GM12878 (cell line): Measurements from ENCODE around the gene LRRIQ1. TPM values are rescaled to one million over a fixed set of nuclear protein-coding genes. Genes with fewer than 3 reads are reported as not detected.

ENCODE experiments used
- ATAC-seq: fragments of 200-7000 bp; cut with Tn5 transposase; 3 replicates; pipeline ENCODE4 v1.9.1; 2020; ENCODE audit warnings: mild to moderate bottlenecking, moderate library complexity
- BruUV-seq: library from RNA; stranded (reverse); fragments of 400-500 nt; replicated peaks from 2 replicates; lab custom pipeline; 2021; lab: Mats Ljungman, UMichigan
- CTCF ChIA-PET: fragments of 300-600 bp; sonication (Branson Sonifier 250); formaldehyde crosslinking; extraction: SDS; loops from one replicate; lab custom pipeline; 2021; ENCODE audit warnings: inconsistent platforms; lab: Yijun Ruan, JAX
- POLR2A ChIA-PET: fragments of 350-600 bp; formaldehyde crosslinking; extraction: SDS; loops from one replicate; lab custom pipeline; 2021; ENCODE audit warnings: inconsistent platforms; lab: Charles Lee
- RAD21 ChIA-PET: fragments of 300-600 bp; sonication (Branson Sonifier 250); formaldehyde crosslinking; loops from one replicate; lab custom pipeline; 2023; ENCODE audit warnings: antibody characterized with exemption; ENCODE audit not compliant: unreplicated experiment; lab: Charles Lee
- SMC1A ChIA-PET: fragments of 300-600 bp; sonication (Branson Sonifier 250); formaldehyde crosslinking; loops from one replicate; lab custom pipeline; 2023; ENCODE audit not compliant: unreplicated experiment, uncharacterized antibody; lab: Charles Lee
- DNase-seq: peaks from one replicate; pipeline ENCODE4 v3.0.0-alpha.2; 2011; ENCODE audit warnings: low read depth, low spot score
- FAIRE-seq: peaks from 3 replicates; lab custom pipeline; 2011; peaks lifted over from hg19 to GRCh38; lab: Jason Lieb, UNC
- H2AFZ ChIP-seq: 2 replicates; pipeline ENCODE4 v1.6.0; 2011; ENCODE audit warnings: low read depth, low read length, control low read depth; ENCODE audit not compliant: control insufficient read depth
- H3K27ac ChIP-seq: 2 replicates; pipeline ENCODE4 v1.5.1; 2011; ENCODE audit warnings: control low read depth; ENCODE audit not compliant: control insufficient read depth, insufficient read depth
- H3K27me3 ChIP-seq, 2 experiments: replicated peaks in 1 of 2; 2 replicates each; pipeline versions ENCODE4 v1.6.0 to v1.6.1; 2011; ENCODE audit warnings: low read length in 1 of 2; ENCODE audit not compliant: control insufficient read depth in 2 of 2, insufficient read depth in 2 of 2
- H3K36me3 ChIP-seq, 2 experiments: 2 replicates each; pipeline ENCODE4 v1.5.1; 2011; ENCODE audit warnings: low read length in 1 of 2; ENCODE audit not compliant: control insufficient read depth in 2 of 2, insufficient read depth in 2 of 2
- H3K4me1 ChIP-seq: 2 replicates; pipeline ENCODE4 v1.6.1; 2011; ENCODE audit warnings: mild to moderate bottlenecking, low read length, moderate library complexity, mixed read lengths; ENCODE audit not compliant: control insufficient read depth, insufficient read depth
- H3K4me2 ChIP-seq: 2 replicates; pipeline ENCODE4 v1.6.0; 2011; ENCODE audit warnings: control low read depth; ENCODE audit not compliant: control insufficient read depth, insufficient read depth
- H3K4me3 ChIP-seq: fragments of 200-600 bp; sonication (generic); 2 replicates; pipeline ENCODE4 v1.5.1; 2016
- H3K79me2 ChIP-seq: 2 replicates; pipeline ENCODE4 v1.6.0; 2011; ENCODE audit warnings: low read length; ENCODE audit not compliant: control insufficient read depth, insufficient read depth
- H3K9ac ChIP-seq: 2 replicates; pipeline ENCODE4 v1.8.0; 2011; ENCODE audit warnings: low read length, control low read depth, mixed read lengths; ENCODE audit not compliant: control insufficient read depth, insufficient read depth
- H3K9me3 ChIP-seq: replicated peaks from 3 replicates; pipeline ENCODE4 v1.5.1; 2011; ENCODE audit warnings: mild to moderate bottlenecking, low read length; ENCODE audit not compliant: control insufficient read depth, insufficient read depth
- H4K20me1 ChIP-seq: 2 replicates; pipeline ENCODE4 v1.6.0; 2011; ENCODE audit not compliant: control insufficient read depth, insufficient read depth
- BCL11A ChIP-seq: IDR thresholded peaks from 2 replicates; pipeline ENCODE4 v1.6.1; 2011; ENCODE audit warnings: low read depth, low read length
- BHLHE40 ChIP-seq, 2 experiments: fragments of 450-650 bp in 1 of 2; IDR thresholded peaks; 2 replicates each; pipeline ENCODE4 v1.6.1; 2011 to 2017; ENCODE audit warnings: low read depth in 2 of 2, borderline replicate concordance in 1 of 2, improper control_type of control experiment in 1 of 2, low read length in 1 of 2, mild to moderate bottlenecking in 1 of 2
- BRCA1 ChIP-seq: IDR thresholded peaks from 2 replicates; pipeline ENCODE4 v1.6.1; 2011; ENCODE audit warnings: low read depth, low read length, improper control_type of control experiment
- CREB1 ChIP-seq: IDR thresholded peaks from 2 replicates; pipeline ENCODE4 v1.6.1; 2012; ENCODE audit warnings: low read depth, mild to moderate bottlenecking, inconsistent platforms
- CTCF ChIP-seq, 3 experiments: IDR thresholded peaks in 2 of 3; conservative IDR thresholded peaks in 1 of 3; 2 replicates each; pipeline ENCODE4 v1.5.1; 2011; ENCODE audit warnings: low read depth in 3 of 3, low read length in 3 of 3, mild to moderate bottlenecking in 3 of 3, control low read depth in 2 of 3, moderate library complexity in 2 of 3, inconsistent platforms in 1 of 3, mixed read lengths in 1 of 3; ENCODE audit not compliant: control insufficient read depth in 2 of 3, insufficient read depth in 1 of 3; ENCODE audit errors: extremely low read depth in 1 of 3
- DPF2 ChIP-seq: fragments of 450-650 bp; IDR thresholded peaks from 2 replicates; pipeline ENCODE4 v1.6.1; 2017; ENCODE audit warnings: mild to moderate bottlenecking
- IRF3 ChIP-seq: fragments of 450-650 bp; IDR thresholded peaks from 2 replicates; pipeline ENCODE4 v1.6.1; 2014; ENCODE audit warnings: mild to moderate bottlenecking
- KAT2A ChIP-seq: conservative IDR thresholded peaks from 2 replicates; pipeline ENCODE4 v1.6.1; 2011; ENCODE audit warnings: low read depth, low read length; ENCODE audit not compliant: control insufficient read depth
- NFYB ChIP-seq: IDR thresholded peaks from 2 replicates; pipeline ENCODE4 v1.6.1; 2011; ENCODE audit warnings: low read depth, mild to moderate bottlenecking, low read length, improper control_type of control experiment, moderate library complexity; ENCODE audit not compliant: insufficient read depth
- PAX8 ChIP-seq: fragments of 450-650 bp; IDR thresholded peaks from 2 replicates; pipeline ENCODE4 v1.6.1; 2017; ENCODE audit warnings: mild to moderate bottlenecking, moderate library complexity
- RAD21 ChIP-seq: IDR thresholded peaks from 2 replicates; pipeline ENCODE4 v1.6.1; 2011; ENCODE audit warnings: mild to moderate bottlenecking, low read depth, low read length, moderate library complexity; ENCODE audit not compliant: insufficient read depth
- RAD51 ChIP-seq: fragments of 450-650 bp; IDR thresholded peaks from 2 replicates; pipeline ENCODE4 v1.6.1; 2016; ENCODE audit warnings: moderate library complexity, mild to moderate bottlenecking, inconsistent platforms
- SP1 ChIP-seq: IDR thresholded peaks from one replicate; pipeline ENCODE4 v1.6.1; 2011; ENCODE audit warnings: low read depth, low read length
- YBX1 ChIP-seq: fragments of 450-650 bp; IDR thresholded peaks from 2 replicates; pipeline ENCODE4 v1.6.1; 2016; ENCODE audit warnings: antibody characterized with exemption
- ZBED1 ChIP-seq: IDR thresholded peaks from 2 replicates; pipeline ENCODE4 v1.6.1; 2016; ENCODE audit warnings: borderline replicate concordance
- ZNF217 ChIP-seq: fragments of 450-650 bp; IDR thresholded peaks from 2 replicates; pipeline ENCODE4 v1.6.1; 2017; ENCODE audit warnings: antibody characterized with exemption, mild to moderate bottlenecking
- WGBS: methylation state at CpG from one replicate; pipeline ENCODE4 v1.1.6; 2016; ENCODE audit warnings: low lambda C conversion rate; ENCODE audit not compliant: insufficient replicate concordance, insufficient coverage; ENCODE audit errors: missing lambda C conversion rate; 5-methylcytosine and 5-hydroxymethylcytosine counted together
- in situ Hi-C: fragments of 300-500 bp; cut with MboI; formaldehyde crosslinking; loops from 9 replicates; pipeline ENCODE4 v1.14.3; 2018; ENCODE audit warnings: mixed read lengths
- intact Hi-C: fragments of 100-400 bp; cut with micrococcal nuclease; formaldehyde crosslinking; loops from one replicate; pipeline ENCODE4 v1.14.2; 2022; ENCODE audit not compliant: unreplicated experiment
- polyA plus RNA-seq, 11 experiments: library from polyadenylated mRNA; depleted of rRNA in 4 of 11; unstranded in 6 of 11; stranded (reverse) in 5 of 11; fragments of >200 nt; fragmentation: Nextera tagmentation in 4 of 11; fragmentation: Illumina TruSeq in 1 of 11; extraction: Ambion mirVana in 4 of 11; extraction: Trizol in 1 of 11; gene quantifications; 1 replicate in 1 of 11; 2 replicates in 10 of 11; pipeline versions ENCODE4 v1.2.1 to v1.2.3, GENCODE V29; 2011 to 2016; ENCODE audit warnings: inconsistent platforms in 2 of 11, missing spikeins in 2 of 11, low read depth in 1 of 11
- total RNA-seq, 4 experiments: library from RNA; depleted of rRNA in 3 of 4; stranded (reverse); fragments of >200 nt in 3 of 4; fragmentation: Illumina TruSeq in 1 of 4; extraction: Trizol in 1 of 4; gene quantifications; 2 replicates each; pipeline versions ENCODE4 v1.2.1 to v1.2.3, GENCODE V29; 2013 to 2021

Gene LRRIQ1
- total and polyA plus RNA-seq, 10 of the 15 experiments (the other 5 are each of a cell fraction or from before 2014, with no cell fraction given), result 0.14 to 0.45 (median 0.37) TPM; not detected in 4

GRCh38 chr12:85152311-85152729 is 116.2 kb downstream of the LRRIQ1 start:
- intact Hi-C loops (loop anchor here (10.0 kb wide), 1 partner anchor 292 kb away; no protein-coding TSS in a partner anchor), in situ Hi-C loops (no loop called here)
- no peak overlapping the region for H3K9ac ChIP-seq
- no peak overlapping the region for H3K4me3 ChIP-seq
- no TSS peak for BruUV-seq
- H3K4me2 ChIP-seq, result no peak overlapping the region
- no peaks in the 10 kb centered on the region for H3K9me3 ChIP-seq
- H4K20me1 ChIP-seq, result no peaks in the 10 kb centered on the region
- no peaks in the 10 kb centered on the region for H3K36me3 ChIP-seq
- ChIA-PET POLR2A (no interaction called here), RAD21 (no interaction called here), SMC1A (no interaction called here), CTCF (no interaction called here)
- DNase-seq (no peak), FAIRE-seq (no peak), ATAC-seq (no peak)
- H2AFZ ChIP-seq, result no peak overlapping the region
- TF ChIP-seq IRF3, result no peak
- H3K27ac ChIP-seq, result no peak overlapping the region
- no peaks in the 10 kb centered on the region for H3K4me1 ChIP-seq
- no peaks in the 10 kb centered on the region for H3K27me3 ChIP-seq
- no peaks in the 10 kb centered on the region for H3K79me2 ChIP-seq
- WGBS, result 50% methylated on average over 2 of the region's 2 CpGs

GRCh38 chr12:85155791-85156190 is 119.6 kb downstream of the LRRIQ1 start:
- BruUV-seq, result no TSS peak
- in situ Hi-C loops (no loop called here), intact Hi-C loops (loop anchor here (10.0 kb wide), 1 partner anchor 289 kb away; no protein-coding TSS in a partner anchor)
- DNase-seq (no peak), FAIRE-seq (no peak), ATAC-seq (no peak)
- H3K27me3 ChIP-seq, result no peaks in the 10 kb centered on the region
- ChIA-PET CTCF (no interaction called here), POLR2A (no interaction called here), SMC1A (interaction anchor here (0.7 kb wide), 1 partner anchor 122 kb away, joined by 3 read pairs; no protein-coding TSS in a partner anchor), RAD21 (no interaction called here)
- H3K9ac ChIP-seq, result no peak overlapping the region
- H3K36me3 ChIP-seq, result no peaks in the 10 kb centered on the region
- TF ChIP-seq DPF2 (no peak), BHLHE40 (IDR thresholded peaks at IDR 0.05; ENCODE audit: borderline replicate concordance in 1 of 2, low read depth in 2 of 2, low read length in 1 of 2) (no peak), KAT2A (no peak), BRCA1 (no peak), RAD51 (no peak), ZNF217 (no peak), CTCF (IDR thresholded peaks at IDR 0.05 in 2 of 3, conservative IDR thresholded peaks at IDR 0.05 in 1 of 3; ENCODE audit: control insufficient read depth in 2 of 3, extremely low read depth in 1 of 3, insufficient read depth in 1 of 3, low read depth in 3 of 3, low read length in 3 of 3) (peak in 1 of 3 experiments; percentile 21; a peak in 1 of 6 replicates), YBX1 (no peak), ZBED1 (no peak), PAX8 (no peak), NFYB (no peak), CREB1 (no peak), BCL11A (no peak), SP1 (no peak), RAD21 (peak; percentile 35; the same call in 1 of the 2 replicates)
- H3K4me3 ChIP-seq, result no peak overlapping the region
- no peak overlapping the region for H3K27ac ChIP-seq
- H3K4me2 ChIP-seq, result no peak overlapping the region
- H2AFZ ChIP-seq, result no peak overlapping the region
- H3K9me3 ChIP-seq, result no peaks in the 10 kb centered on the region
- H3K79me2 ChIP-seq, result no peaks in the 10 kb centered on the region
- 0% methylated on average over 2 of the region's 2 CpGs for WGBS
- no peaks in the 10 kb centered on the region for H4K20me1 ChIP-seq
- H3K4me1 ChIP-seq, result no peaks in the 10 kb centered on the region
